T-helper 2 cell (primary cell): ENCODE measurements around the gene FLT4.

Source experiments
- DNase-seq, 5 experiments: peaks; one replicate each; pipeline versions ENCODE4 v3.0.0 to v3.0.0-alpha.2; 2012 to 2022

Gene FLT4

GRCh38 chr5:180642181-180642775 is 7.1 kb downstream of the FLT4 start:
- no peak for DNase-seq

- DNase-seq: no peak
Measured at GRCh38 chr5:180641566-180641900, 7.9 kb downstream of the FLT4 start.

GRCh38 chr5:180640861-180641565 is 8.4 kb downstream of the FLT4 start:
- no peak for DNase-seq

GRCh38 chr5:180640611-180640860 is 8.9 kb downstream of the FLT4 start:
- no peak for DNase-seq

- DNase-seq: no peak
Measured at GRCh38 chr5:180639741-180640610, 9.4 kb downstream of the FLT4 start.

GRCh38 chr5:180639287-180639686 is 10.1 kb downstream of the FLT4 start:
- no peak for DNase-seq

- no peak for DNase-seq
Measured at GRCh38 chr5:180637962-180638680, 11.3 kb downstream of the FLT4 start.

GRCh38 chr5:180636403-180637075 is 12.9 kb downstream of the FLT4 start:
- DNase-seq: no peak

GRCh38 chr5:180636016-180636402 is 13.4 kb downstream of the FLT4 start:
- no peak for DNase-seq

- DNase-seq: no peak
Measured at GRCh38 chr5:180633283-180634177, 15.9 kb downstream of the FLT4 start.

GRCh38 chr5:180632768-180633167 is 16.6 kb downstream of the FLT4 start:
- no peak for DNase-seq

GRCh38 chr5:180631549-180632383 is 17.6 kb downstream of the FLT4 start:
- no peak for DNase-seq

- no peak for DNase-seq
Measured at GRCh38 chr5:180630426-180630825, 19.0 kb downstream of the FLT4 start.

- no peak for DNase-seq
Measured at GRCh38 chr5:180629831-180630382, 19.5 kb downstream of the FLT4 start.

GRCh38 chr5:180628827-180629750 is 20.3 kb downstream of the FLT4 start:
- DNase-seq: no peak

GRCh38 chr5:180628211-180628610 is 21.2 kb downstream of the FLT4 start:
- DNase-seq: no peak

GRCh38 chr5:180627386-180628120 is 21.8 kb downstream of the FLT4 start:
- DNase-seq: no peak

- no peak for DNase-seq
Measured at GRCh38 chr5:180626661-180627385, 22.6 kb downstream of the FLT4 start.
